B cell (primary cell): ENCODE results near the gene SLC6A7. TPM values are rescaled to one million over a fixed set of nuclear protein-coding genes. Genes with fewer than 3 reads are reported as not detected.

Experiments used
- ATAC-seq: fragments of 200-7000 bp; cut with Tn5 transposase; one replicate; pipeline ENCODE4 v1.10.0; 2021; ENCODE audit warnings: low read depth, mild to moderate bottlenecking, moderate number of reproducible peaks, moderate library complexity
- CTCF ChIA-PET: fragments of 350-600 bp; sonication (Branson Sonifier 250); formaldehyde crosslinking; loops from one replicate; lab custom pipeline; 2021; ENCODE audit warnings: antibody characterized with exemption, inconsistent platforms; lab: Charles Lee
- POLR2A ChIA-PET: fragments of 350-600 bp; sonication (Branson Sonifier 250); formaldehyde crosslinking; loops from one replicate; lab custom pipeline; 2021; ENCODE audit warnings: antibody characterized with exemption; lab: Charles Lee
- DNase-seq: peaks from one replicate; pipeline ENCODE4 v3.0.0; 2013
- H2AFZ ChIP-seq: 2 replicates; pipeline ENCODE4 v1.6.1; 2012; ENCODE audit warnings: mild to moderate bottlenecking, low read depth, low read length; ENCODE audit not compliant: insufficient read depth, poor library complexity, severe bottlenecking
- H3K27ac ChIP-seq, 2 donors: 1 replicate in 1 of 2; 2 replicates in 1 of 2; pipeline ENCODE4 v1.5.1; 2012 to 2013; ENCODE audit warnings: low read length in 2 of 2, mild to moderate bottlenecking in 2 of 2, moderate library complexity in 1 of 2
- H3K27me3 ChIP-seq, 4 experiments: fragments of 200-600 bp in 1 of 4; sonication (generic) in 1 of 4; replicated peaks in 1 of 4; 1 replicate in 2 of 4; 2 replicates in 2 of 4; pipeline versions ENCODE4 v1.6.1 to v1.7.0; 2013 to 2016; ENCODE audit warnings: low read length in 3 of 4, mild to moderate bottlenecking in 2 of 4, mixed read lengths in 1 of 4, moderate library complexity in 1 of 4; ENCODE audit not compliant: insufficient read depth in 4 of 4, control insufficient read depth in 3 of 4; ENCODE audit errors: control extremely low read depth in 1 of 4
- H3K36me3 ChIP-seq, 2 experiments: replicated peaks in 1 of 2; 1 replicate in 1 of 2; 2 replicates in 1 of 2; pipeline versions ENCODE4 v1.6.1 to v1.7.1; 2013; ENCODE audit warnings: low read length in 1 of 2; ENCODE audit not compliant: insufficient read depth in 2 of 2, control insufficient read depth in 1 of 2; ENCODE audit errors: control extremely low read depth in 1 of 2, extremely low read depth in 1 of 2
- H3K4me1 ChIP-seq, 2 donors: fragments of 200-600 bp in 1 of 2; sonication (generic) in 1 of 2; 1 replicate in 1 of 2; 2 replicates in 1 of 2; pipeline versions ENCODE4 v1.5.1 to v1.6.1; 2013 to 2017; ENCODE audit warnings: low read length in 2 of 2; ENCODE audit not compliant: control insufficient read depth in 2 of 2, insufficient read depth in 2 of 2
- H3K4me2 ChIP-seq: replicated peaks from 2 replicates; pipeline ENCODE3; 2012; ENCODE audit warnings: mild to moderate bottlenecking, low read depth, low read length; ENCODE audit not compliant: poor library complexity, severe bottlenecking
- H3K4me3 ChIP-seq, 5 experiments: fragments of 200-600 bp in 1 of 5; sonication (generic) in 1 of 5; 1 replicate in 3 of 5; 2 replicates in 2 of 5; pipeline versions ENCODE4 v1.5.1 to v1.7.0; 2011 to 2016; ENCODE audit warnings: low read length in 4 of 5, mild to moderate bottlenecking in 4 of 5, low read depth in 2 of 5, control low read depth in 1 of 5, moderate library complexity in 1 of 5; ENCODE audit not compliant: insufficient read depth in 1 of 5; ENCODE audit errors: control extremely low read depth in 1 of 5, extremely low read depth in 1 of 5
- H3K79me2 ChIP-seq: fragments of 200-600 bp; sonication (generic); one replicate; pipeline ENCODE4 v1.6.0; 2016; ENCODE audit warnings: low read length; ENCODE audit not compliant: control insufficient read depth, insufficient read depth
- H3K9ac ChIP-seq: fragments of 200-600 bp; sonication (generic); 2 replicates; pipeline ENCODE4 v1.6.1; 2017; ENCODE audit warnings: mild to moderate bottlenecking, low read length, moderate library complexity
- H3K9me3 ChIP-seq, 3 donors: one replicate each; pipeline versions ENCODE4 v1.6.1 to v1.7.1; 2013; ENCODE audit warnings: low read length in 2 of 3; ENCODE audit not compliant: control insufficient read depth in 2 of 3, insufficient read depth in 1 of 3; ENCODE audit errors: control extremely low read depth in 1 of 3
- H4K20me1 ChIP-seq: 2 replicates; pipeline ENCODE4 v1.6.0; 2012; ENCODE audit warnings: mild to moderate bottlenecking, low read length; ENCODE audit not compliant: insufficient read depth, control insufficient read depth, poor library complexity, severe bottlenecking
- H3K27ac Mint-ChIP-seq: one replicate; pipeline ENCODE4 v1.8.0; 2021; ENCODE audit warnings: mixed read lengths
- H3K27me3 Mint-ChIP-seq: one replicate; pipeline ENCODE4 v1.8.0; 2021; ENCODE audit warnings: mixed read lengths
- H3K4me1 Mint-ChIP-seq: one replicate; pipeline ENCODE4 v1.8.0; 2021; ENCODE audit warnings: mixed read lengths
- H3K4me3 Mint-ChIP-seq: one replicate; pipeline ENCODE4 v1.8.0; 2021; ENCODE audit warnings: mixed read lengths
- H3K9me3 Mint-ChIP-seq: one replicate; pipeline ENCODE4 v1.8.0; 2022; ENCODE audit warnings: mixed read lengths; ENCODE audit not compliant: insufficient read depth
- CTCF ChIP-seq: fragments of 200-600 bp; IDR thresholded peaks from one replicate; pipeline ENCODE4 v1.8.0; 2022; ENCODE audit warnings: antibody characterized with exemption, mild to moderate bottlenecking
- EZH2 ChIP-seq: IDR thresholded peaks from 2 replicates; pipeline ENCODE4 v1.6.1; 2012; ENCODE audit warnings: borderline replicate concordance, low read depth, mild to moderate bottlenecking, moderate library complexity, low read length; ENCODE audit not compliant: insufficient read depth, poor library complexity, severe bottlenecking
- WGBS: methylation state at CpG from one replicate; pipeline ENCODE4 v1.1.5; 2013; ENCODE audit warnings: missing lambda C conversion rate; ENCODE audit not compliant: insufficient coverage; 5-methylcytosine and 5-hydroxymethylcytosine counted together
- intact Hi-C: fragments of 100-400 bp; cut with micrococcal nuclease; formaldehyde crosslinking; loops from one replicate; pipeline ENCODE4 v1.10.0; 2022
- polyA plus RNA-seq: library from polyadenylated mRNA; depleted of rRNA; stranded (reverse); fragments of >200 nt; gene quantifications from 2 replicates; pipeline ENCODE4 v1.2.3, GENCODE V29; 2012
- total RNA-seq, 2 donors: library from RNA; stranded (reverse); fragments of 120-200 nt in 1 of 2; gene quantifications; 1 replicate in 1 of 2; 2 replicates in 1 of 2; pipeline versions ENCODE4 v1.2.3 to v1.2.4, GENCODE V29; 2013 to 2022

The SLC6A7 gene
- total and polyA plus RNA-seq, 2 donors (not counting 1 experiment from before 2014, with no cell fraction given) = not detected

- no peaks in the 10 kb centered on the region for H4K20me1 ChIP-seq
- H3K36me3 ChIP-seq = no peaks in the 10 kb centered on the region
- DNase-seq (no peak), ATAC-seq (no peak)
- peaks cover 0 to 3% (median 0%) of the 10 kb centered on the region in 4 experiments for H3K27me3 ChIP-seq
- H3K9ac ChIP-seq = no peak overlapping the region
- Mint-ChIP-seq H3K4me3 (no peak overlapping the region), H3K9me3 (no peaks in the 10 kb centered on the region), H3K4me1 (no peaks in the 10 kb centered on the region), H3K27ac (no peak overlapping the region), H3K27me3 (peaks cover 7% of the 10 kb centered on the region)
- no peak overlapping the region for H3K4me2 ChIP-seq
- TF ChIP-seq CTCF (no peak), EZH2 (no peak)
- WGBS = 80% methylated on average over 1 of the region's 3 CpGs
- POLR2A ChIA-PET = no interaction called here
- H3K4me3 ChIP-seq = no peak overlapping the region
- CTCF ChIA-PET = no interaction called here
- intact Hi-C loops = no loop called here
- H2AFZ ChIP-seq = no peak overlapping the region
- no peaks in the 10 kb centered on the region for H3K79me2 ChIP-seq
- H3K4me1 ChIP-seq = no peaks in the 10 kb centered on the region
- no peak overlapping the region for H3K27ac ChIP-seq
- peaks cover 0 to 5% (median 0%) of the 10 kb centered on the region in 3 donors for H3K9me3 ChIP-seq
Observed at GRCh38 chr5:150245808-150246207, 55.9 kb downstream of the SLC6A7 start.

- CTCF ChIA-PET = interaction anchor here (0.6 kb wide), 1 partner anchor 188 kb away, joined by 4 read pairs; no protein-coding TSS in a partner anchor
- H3K4me1 ChIP-seq = no peaks in the 10 kb centered on the region
- H3K9me3 Mint-ChIP-seq = no peaks in the 10 kb centered on the region
- WGBS = 86% methylated on average over 2 of the region's 5 CpGs
- peaks cover 0 to 3% (median 0%) of the 10 kb centered on the region in 4 experiments for H3K27me3 ChIP-seq
- H3K4me1 Mint-ChIP-seq = no peaks in the 10 kb centered on the region
- no peaks in the 10 kb centered on the region for H3K79me2 ChIP-seq
- H4K20me1 ChIP-seq = no peaks in the 10 kb centered on the region
- POLR2A ChIA-PET = no interaction called here
- no peaks in the 10 kb centered on the region for H3K36me3 ChIP-seq
- peaks cover 7% of the 10 kb centered on the region for H3K27me3 Mint-ChIP-seq
- H3K4me3 Mint-ChIP-seq = no peak overlapping the region
- no peak overlapping the region for H3K4me2 ChIP-seq
- H2AFZ ChIP-seq = no peak overlapping the region
- H3K9ac ChIP-seq = no peak overlapping the region
- peaks cover 0 to 5% (median 0%) of the 10 kb centered on the region in 3 donors for H3K9me3 ChIP-seq
- intact Hi-C loops = no loop called here
- no peak overlapping the region for H3K27ac ChIP-seq
- ATAC-seq (no peak), DNase-seq (no peak)
- no peak for TF ChIP-seq EZH2
- TF ChIP-seq CTCF = no peak
- no peak overlapping the region for H3K4me3 ChIP-seq
- no peak overlapping the region for H3K27ac Mint-ChIP-seq
Observed at GRCh38 chr5:150246429-150246828, 56.6 kb downstream of the SLC6A7 start.
